NCI-H1694 (cell line): ENCODE data around the gene TUBB.
"Not testable (repeated sequence)": the region's sequence is repeated elsewhere in the genome, so short reads cannot be mapped to it uniquely, and the experiment has no call there.

Experiments used
- DNase-seq: peaks from one replicate; lab custom pipeline; 2025; lab: John Stamatoyannopoulos, UW

TUBB gene

GRCh38 chr6:30761791-30762429 lies 41.8 kb downstream of the TUBB start:
- no peak for DNase-seq

GRCh38 chr6:30763155-30763617 lies 43.0 kb downstream of the TUBB start:
- DNase-seq, result no peak

- no peak for DNase-seq
Observed at GRCh38 chr6:30763618-30764489, 43.7 kb downstream of the TUBB start.

- DNase-seq, result not testable (repeated sequence)
Observed at GRCh38 chr6:30764490-30765043, 44.4 kb downstream of the TUBB start.

GRCh38 chr6:30765495-30765894 lies 45.3 kb downstream of the TUBB start:
- DNase-seq, result not testable (repeated sequence)

- no peak for DNase-seq
Observed at GRCh38 chr6:30766461-30767157, 46.5 kb downstream of the TUBB start.

GRCh38 chr6:30767158-30767943 lies 47.2 kb downstream of the TUBB start:
- DNase-seq, result no peak

GRCh38 chr6:30767944-30768301 lies 47.8 kb downstream of the TUBB start:
- DNase-seq, result no peak

- DNase-seq, result no peak
Observed at GRCh38 chr6:30768634-30769087, 48.5 kb downstream of the TUBB start.

- DNase-seq, result no peak
Observed at GRCh38 chr6:30769088-30769852, 49.1 kb downstream of the TUBB start.

- no peak for DNase-seq
Observed at GRCh38 chr6:30769853-30770524, 49.8 kb downstream of the TUBB start.

- no peak for DNase-seq
Observed at GRCh38 chr6:30770592-30770991, 50.4 kb downstream of the TUBB start.

GRCh38 chr6:30774701-30775100 lies 54.5 kb downstream of the TUBB start:
- no peak for DNase-seq
